HepG2 (cell line): Measurements from ENCODE around the gene JAK1. TPM values are rescaled to one million over a fixed set of nuclear protein-coding genes. Genes with fewer than 3 reads are reported as not detected.

ENCODE experiments used
- ATAC-seq: fragments of 200-7000 bp; cut with Tn5 transposase; 3 replicates; pipeline ENCODE4 v1.9.1; 2020; ENCODE audit warnings: mild to moderate bottlenecking, moderate library complexity
- BruUV-seq: library from RNA; stranded (reverse); fragments of 400-500 nt; replicated peaks from 2 replicates; lab custom pipeline; 2021; lab: Mats Ljungman, UMichigan
- CTCF ChIA-PET: fragments of 300-600 bp; formaldehyde crosslinking; extraction: SDS; loops from one replicate; lab custom pipeline; 2021; ENCODE audit warnings: low total read pairs, inconsistent platforms, low intra/inter-chr PET ratio; lab: Yijun Ruan, JAX
- POLR2A ChIA-PET: fragments of 350-600 bp; sonication (Branson Sonifier 250); formaldehyde crosslinking; loops from one replicate; lab custom pipeline; 2020; ENCODE audit warnings: antibody characterized with exemption, inconsistent platforms; lab: Yijun Ruan, JAX
- DNase-seq: peaks from one replicate; pipeline ENCODE4 v3.0.0-alpha.2; 2015; ENCODE audit warnings: low spot score
- FAIRE-seq: peaks from 3 replicates; lab custom pipeline; 2011; peaks lifted over from hg19 to GRCh38; lab: Jason Lieb, UNC
- H2AFZ ChIP-seq: one replicate; pipeline ENCODE4 v1.6.1; 2011; ENCODE audit warnings: low read length, inconsistent platforms
- H3K27ac ChIP-seq: fragments of 300-600 bp; 3 replicates; pipeline ENCODE4 v1.8.0; 2011; ENCODE audit warnings: mixed run types, mild to moderate bottlenecking, mixed read lengths, low read length, inconsistent platforms; ENCODE audit not compliant: insufficient read depth; ENCODE audit errors: extremely low read length
- H3K27me3 ChIP-seq, 2 experiments: fragments of 200-600 bp in 1 of 2; 2 replicates in 1 of 2; 3 replicates in 1 of 2; pipeline versions ENCODE4 v1.6.0 to v1.8.0; 2011; ENCODE audit warnings: low read length in 2 of 2, mild to moderate bottlenecking in 2 of 2, moderate library complexity in 2 of 2, inconsistent platforms in 1 of 2; ENCODE audit not compliant: insufficient read depth in 2 of 2, control insufficient read depth in 1 of 2
- H3K36me3 ChIP-seq, 2 experiments: fragments of 200-600 bp in 1 of 2; replicated peaks in 1 of 2; 2 replicates in 1 of 2; 3 replicates in 1 of 2; pipeline versions ENCODE4 v1.5.1 to v1.8.0; 2011; ENCODE audit warnings: low read length in 2 of 2, inconsistent platforms in 1 of 2; ENCODE audit not compliant: insufficient read depth in 2 of 2, control insufficient read depth in 1 of 2
- H3K4me1 ChIP-seq: 2 replicates; pipeline ENCODE4 v1.5.1; 2012; ENCODE audit warnings: low read length, inconsistent platforms; ENCODE audit not compliant: insufficient read depth
- H3K4me2 ChIP-seq: 2 replicates; pipeline ENCODE4 v1.6.0; 2011; ENCODE audit warnings: low read depth, low read length, inconsistent platforms
- H3K4me3 ChIP-seq, 3 experiments: fragments of 200-600 bp in 1 of 3; sonication (generic), shearing (Covaris generic) in 1 of 3; replicated peaks in 1 of 3; 2 replicates each; pipeline ENCODE4 v1.5.1; 2011 to 2016; ENCODE audit warnings: low read length in 3 of 3, inconsistent platforms in 2 of 3, low read depth in 2 of 3, mild to moderate bottlenecking in 2 of 3, control low read depth in 1 of 3, mixed read lengths in 1 of 3; ENCODE audit not compliant: insufficient read depth in 1 of 3
- H3K79me2 ChIP-seq: one replicate; pipeline ENCODE4 v1.6.1; 2011; ENCODE audit warnings: low read length, inconsistent platforms; ENCODE audit not compliant: insufficient read depth
- H3K9ac ChIP-seq: 2 replicates; pipeline ENCODE4 v1.6.0; 2011; ENCODE audit warnings: mild to moderate bottlenecking, low read depth, low read length, inconsistent platforms; ENCODE audit not compliant: insufficient read depth
- H3K9me3 ChIP-seq: 2 replicates; pipeline ENCODE4 v1.5.1; 2012; ENCODE audit warnings: mild to moderate bottlenecking, low read length
- H4K20me1 ChIP-seq: 2 replicates; pipeline ENCODE4 v1.6.0; 2011; ENCODE audit warnings: inconsistent platforms, mild to moderate bottlenecking, low read length, moderate library complexity; ENCODE audit not compliant: insufficient read depth
- ARNTL ChIP-seq: sonication (generic); formaldehyde crosslinking; IDR thresholded peaks from 2 replicates; pipeline ENCODE4 v1.4.0; 2020; ENCODE audit warnings: mild to moderate bottlenecking, missing genetic modification reagents
- FOXC1 ChIP-seq: sonication (generic); formaldehyde crosslinking; IDR thresholded peaks from 2 replicates; pipeline ENCODE4 v1.8.0; 2022; ENCODE audit warnings: mild to moderate bottlenecking, missing genetic modification reagents, borderline replicate concordance
- HCFC1 ChIP-seq: fragments of 150-350 bp; IDR thresholded peaks from 2 replicates; pipeline ENCODE4 v1.6.1; 2014; ENCODE audit warnings: low read depth, low read length
- JDP2 ChIP-seq: sonication (generic); formaldehyde crosslinking; IDR thresholded peaks from 2 replicates; pipeline ENCODE4 v1.8.1; 2022; ENCODE audit warnings: missing genetic modification reagents, borderline replicate concordance
- MYC ChIP-seq: sonication (generic); formaldehyde crosslinking; IDR thresholded peaks from 2 replicates; pipeline ENCODE4 v1.9.0; 2021; ENCODE audit warnings: missing genetic modification reagents, borderline replicate concordance
- PHF5A ChIP-seq: IDR thresholded peaks from one replicate; pipeline ENCODE4 v1.6.1; 2018; ENCODE audit warnings: low read depth, missing genetic modification reagents; ENCODE audit not compliant: unreplicated experiment
- POLR2G ChIP-seq: fragments of 200-400 bp; formaldehyde crosslinking; IDR thresholded peaks from 2 replicates; pipeline ENCODE4 v1.6.1; 2018; ENCODE audit warnings: mild to moderate bottlenecking, low read depth, low read length, moderate library complexity
- SAFB2 ChIP-seq: sonication (generic); formaldehyde crosslinking; IDR thresholded peaks from 2 replicates; pipeline ENCODE4 v1.5.1; 2020; ENCODE audit warnings: missing genetic modification reagents, low read depth, mild to moderate bottlenecking, borderline replicate concordance
- SMAD3 ChIP-seq: sonication (generic); formaldehyde crosslinking; IDR thresholded peaks from 2 replicates; pipeline ENCODE4 v1.4.0; 2020; ENCODE audit warnings: missing genetic modification reagents
- ZBTB33 ChIP-seq: sonication (generic); formaldehyde crosslinking; IDR thresholded peaks from 2 replicates; pipeline ENCODE4 v1.4.0; 2020; ENCODE audit warnings: missing genetic modification reagents
- ZEB1 ChIP-seq: IDR thresholded peaks from 2 replicates; pipeline ENCODE4 v1.6.1; 2012; ENCODE audit warnings: mild to moderate bottlenecking, low read depth, inconsistent platforms; ENCODE audit not compliant: insufficient replicate concordance
- ZMAT3 ChIP-seq: sonication (generic); formaldehyde crosslinking; conservative IDR thresholded peaks from 2 replicates; pipeline ENCODE4 v1.7.0; 2021; ENCODE audit warnings: missing genetic modification reagents
- ZNF136 ChIP-seq: sonication (generic); formaldehyde crosslinking; IDR thresholded peaks from 2 replicates; pipeline ENCODE4 v1.8.1; 2022; ENCODE audit warnings: low read depth, mild to moderate bottlenecking, moderate library complexity, missing genetic modification reagents
- ZNF333 ChIP-seq: sonication (generic); formaldehyde crosslinking; IDR thresholded peaks from 2 replicates; pipeline ENCODE4 v1.4.0; 2020; ENCODE audit warnings: mild to moderate bottlenecking, missing genetic modification reagents, borderline replicate concordance
- WGBS: methylation state at CpG from one replicate; pipeline ENCODE4 v1.1.6; 2017; ENCODE audit warnings: low lambda C conversion rate; 5-methylcytosine and 5-hydroxymethylcytosine counted together
- in situ Hi-C: cut with HindIII; loops from 2 replicates; pipeline ENCODE4 v1.10.0; 2017; ENCODE audit warnings: low pct_unique_long_range_greater_than_20kb; ENCODE audit not compliant: extremely low pct_ligation_motif_present
- intact Hi-C: fragments of 100-400 bp; cut with micrococcal nuclease; formaldehyde crosslinking; loops from one replicate; pipeline ENCODE4 v1.10.0; 2022; ENCODE audit not compliant: unreplicated experiment
- polyA plus RNA-seq, 8 experiments: library from polyadenylated mRNA; depleted of rRNA in 3 of 8; stranded (reverse) in 7 of 8; unstranded in 1 of 8; fragments of >200 nt; fragmentation: Illumina TruSeq in 4 of 8; extraction: Trizol in 4 of 8; gene quantifications; 2 replicates each; pipeline versions ENCODE4 v1.2.1 to v1.2.3, GENCODE V29; 2011 to 2016; ENCODE audit warnings: low read depth in 4 of 8, missing spikeins in 1 of 8, mixed read lengths in 1 of 8; ENCODE audit not compliant: insufficient read depth in 1 of 8
- total RNA-seq, 5 experiments: library from RNA; depleted of rRNA; stranded (reverse); fragments of >200 nt; fragmentation: Illumina TruSeq; extraction: Trizol; gene quantifications; 2 replicates each; pipeline ENCODE4 v1.2.3, GENCODE V29; 2016; ENCODE audit warnings: low read depth in 1 of 5
- TF ChIP-seq, protein P1 (sequence below): sonication (generic); formaldehyde crosslinking; conservative IDR thresholded peaks from 2 replicates; pipeline ENCODE4 v1.4.0; 2020; ENCODE audit warnings: missing genetic modification reagents
- TF ChIP-seq, protein P2 (sequence below): sonication (generic); formaldehyde crosslinking; IDR thresholded peaks from 2 replicates; pipeline ENCODE4 v1.5.0; 2020; ENCODE audit warnings: mild to moderate bottlenecking, low read depth, missing genetic modification reagents, borderline replicate concordance

Gene JAK1
- total and polyA plus RNA-seq, 2 of the 13 experiments (the other 11 are each of a cell fraction or from before 2014, with no cell fraction given): 23.9 to 42.4 TPM

DNA sequence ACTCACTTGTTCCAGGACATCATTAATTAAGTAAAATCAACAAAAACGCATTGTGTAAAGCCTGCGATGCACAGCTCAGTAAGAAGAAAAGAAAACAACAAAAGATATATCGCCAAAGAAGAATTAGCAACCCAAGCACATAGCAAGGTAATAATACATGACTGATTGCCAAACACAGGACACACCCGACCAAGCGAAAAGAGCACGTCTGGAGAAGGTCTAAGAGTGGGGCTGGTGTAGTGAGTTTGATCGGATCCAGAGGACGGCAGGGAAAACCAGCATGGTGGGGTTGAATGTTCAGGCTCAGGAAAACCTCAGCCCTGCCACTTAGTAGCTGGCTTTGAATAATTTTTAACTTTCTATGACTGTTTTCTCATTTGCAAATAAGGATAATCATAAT, 69.8 kb downstream of the JAK1 start:
- TF ChIP-seq, protein P1, sequence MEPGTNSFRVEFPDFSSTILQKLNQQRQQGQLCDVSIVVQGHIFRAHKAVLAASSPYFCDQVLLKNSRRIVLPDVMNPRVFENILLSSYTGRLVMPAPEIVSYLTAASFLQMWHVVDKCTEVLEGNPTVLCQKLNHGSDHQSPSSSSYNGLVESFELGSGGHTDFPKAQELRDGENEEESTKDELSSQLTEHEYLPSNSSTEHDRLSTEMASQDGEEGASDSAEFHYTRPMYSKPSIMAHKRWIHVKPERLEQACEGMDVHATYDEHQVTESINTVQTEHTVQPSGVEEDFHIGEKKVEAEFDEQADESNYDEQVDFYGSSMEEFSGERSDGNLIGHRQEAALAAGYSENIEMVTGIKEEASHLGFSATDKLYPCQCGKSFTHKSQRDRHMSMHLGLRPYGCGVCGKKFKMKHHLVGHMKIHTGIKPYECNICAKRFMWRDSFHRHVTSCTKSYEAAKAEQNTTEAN (CRISPR knock-in tag): no peak
- no peak for TF ChIP-seq FOXC1
- intact Hi-C loops (loop anchor here (5.0 kb wide), 1 partner anchor 71 kb away; the partner anchor contains the start of gene JAK1), in situ Hi-C loops (loop anchor here (10.0 kb wide), 1 partner anchor 68 kb away; the partner anchor contains the start of gene JAK1)
- DNase-seq (no peak), ATAC-seq (no peak), FAIRE-seq (no peak)
- ChIA-PET POLR2A (no interaction called here), CTCF (no interaction called here)
- Histone ChIP-seq H3K36me3 (no peaks in the 10 kb centered on the region), H3K9ac (no peak overlapping the region), H3K27ac (no peak overlapping the region), H3K4me3 (no peak overlapping the region), H3K27me3 (no peaks in the 10 kb centered on the region), H3K9me3 (no peaks in the 10 kb centered on the region), H4K20me1 (0 out of 2 replicates have a peak, but pooled peaks cover 7% of the 10 kb centered on the region), H3K4me1 (peaks cover 48% of the 10 kb centered on the region), H3K4me2 (no peak overlapping the region), H3K79me2 (peaks cover 48% of the 10 kb centered on the region), H2AFZ (no peak overlapping the region)
- 83% methylated on average over 8 of the region's 8 CpGs for WGBS
- BruUV-seq: no TSS peak

- peaks cover 52% of the 10 kb centered on the region for H3K79me2 ChIP-seq
- in situ Hi-C loops: loop anchor here (10.0 kb wide), 1 partner anchor 69 kb away; the partner anchor contains the start of gene JAK1
- DNase-seq (no peak), ATAC-seq (no peak), FAIRE-seq (no peak)
- no peak overlapping the region for H3K4me3 ChIP-seq
- CTCF ChIA-PET: no interaction called here
- no peak overlapping the region for H3K9ac ChIP-seq
- no peaks in the 10 kb centered on the region for H3K27me3 ChIP-seq
- no TSS peak for BruUV-seq
- peaks cover 48% of the 10 kb centered on the region for H3K4me1 ChIP-seq
- H2AFZ ChIP-seq: no peak overlapping the region
- H4K20me1 ChIP-seq: 0 out of 2 replicates have a peak, but pooled peaks cover 7% of the 10 kb centered on the region
- no peak overlapping the region for H3K27ac ChIP-seq
- intact Hi-C loops: loop anchor here (5.0 kb wide), 1 partner anchor 72 kb away; the partner anchor contains the start of gene JAK1
- H3K4me2 ChIP-seq: no peak overlapping the region
- POLR2A ChIA-PET: interaction anchor here (1.1 kb wide), 1 partner anchor 11 kb away, joined by 3 read pairs; no protein-coding TSS in a partner anchor
- no peaks in the 10 kb centered on the region for H3K36me3 ChIP-seq
- no peaks in the 10 kb centered on the region for H3K9me3 ChIP-seq
- 96% methylated on average over 2 of the region's 2 CpGs for WGBS
- TF ChIP-seq SMAD3 (CRISPR knock-in tag) (no peak), HCFC1 (no peak), ZBTB33 (CRISPR knock-in tag) (no peak), POLR2G (no peak), MYC (CRISPR knock-in tag) (no peak), SAFB2 (CRISPR knock-in tag) (no peak), ZEB1 (no peak), PHF5A (CRISPR knock-in tag) (no peak), ZMAT3 (CRISPR knock-in tag) (no peak), ZNF136 (CRISPR knock-in tag) (no peak), JDP2 (CRISPR knock-in tag) (no peak), ARNTL (CRISPR knock-in tag) (no peak), ZNF333 (CRISPR knock-in tag) (no peak)
- TF ChIP-seq, protein P2, sequence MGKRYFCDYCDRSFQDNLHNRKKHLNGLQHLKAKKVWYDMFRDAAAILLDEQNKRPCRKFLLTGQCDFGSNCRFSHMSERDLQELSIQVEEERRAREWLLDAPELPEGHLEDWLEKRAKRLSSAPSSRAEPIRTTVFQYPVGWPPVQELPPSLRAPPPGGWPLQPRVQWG: no peak
Measured at GRCh38 chr1:64895500-64895899, 70.8 kb downstream of the JAK1 start.
